ENCODE measurements around the gene AMPH. TPM values are rescaled to one million over a fixed set of nuclear protein-coding genes. Genes with fewer than 3 reads are reported as not detected.

Gene AMPH
- total and polyA plus RNA-seq, 9 of the 15 experiments (the other 6 are each of a cell fraction or from before 2014, with no cell fraction given) = 0.03 to 0.35 TPM; not detected in 7

- TF ChIP-seq RERE (CRISPR knock-in tag; IDR thresholded peaks at IDR 0.05; ENCODE audit: borderline replicate concordance) = no peak
- TF ChIP-seq POLR2G (IDR thresholded peaks at IDR 0.05; ENCODE audit: low read depth, low read length) = peak; percentile 82
- TF ChIP-seq DMBX1 (CRISPR knock-in tag; IDR thresholded peaks at IDR 0.05; ENCODE audit: borderline replicate concordance) = 0 out of 2 replicates have a peak, but pooled peaks have one; percentile 63
- no peak for TF ChIP-seq FOXA1 (IDR thresholded peaks at IDR 0.05; ENCODE audit: borderline replicate concordance)
- TF ChIP-seq THRB (CRISPR knock-in tag; conservative IDR thresholded peaks at IDR 0.05) = peak; percentile 48; the same call in 1 of the 2 replicates
- peak; percentile 61 for TF ChIP-seq CXXC5 (CRISPR knock-in tag; IDR thresholded peaks at IDR 0.05)
- peak; percentile 79 for TF ChIP-seq ATF7 (IDR thresholded peaks at IDR 0.05)
- peak; percentile 89 for TF ChIP-seq MTA3 (IDR thresholded peaks at IDR 0.05; ENCODE audit: borderline replicate concordance)
- peak in 1 of 2 experiments; percentile 94; a peak in 2 of 4 replicates for TF ChIP-seq RCOR1 (IDR thresholded peaks at IDR 0.05; ENCODE audit: borderline replicate concordance in 1 of 2, low read depth in 2 of 2, low read length in 2 of 2)
- 0 out of 2 replicates have a peak, but pooled peaks have one; percentile 22 for TF ChIP-seq KLF13 (tag; IDR thresholded peaks at IDR 0.05; ENCODE audit: borderline replicate concordance, low read depth)
- TF ChIP-seq REST (IDR thresholded peaks at IDR 0.05; ENCODE audit: borderline replicate concordance) = peak; percentile 89
- TF ChIP-seq REST (CRISPR knock-in tag; IDR thresholded peaks at IDR 0.05; ENCODE audit: low read depth) = no peak; the same call in 1 of the 2 replicates
These were observed 295.6 kb downstream of the AMPH start (continued) for GRCh38 chr7:38335492-38336147.

Measured in K562 (cell line).